GM08714 (cell line): ENCODE data around the gene PHACTR1.

ENCODE experiments used
- H3K4me3 ChIP-seq: fragments of 200-500 bp; sonication (Bioruptor generic); 2 replicates; pipeline ENCODE4 v1.5.1; 2014; ENCODE audit warnings: mild to moderate bottlenecking, low read length, inconsistent platforms
- ZNF274 ChIP-seq: IDR thresholded peaks from 2 replicates; pipeline ENCODE4 v1.6.1; 2012; ENCODE audit warnings: mild to moderate bottlenecking, low read depth, low read length

Gene PHACTR1

GRCh38 chr6:12716298-12716916, at the start of gene PHACTR1:
PHACTR1 (plus strand) TSS chr6:12716767.
- no peak within 1 kb of the TSS for H3K4me3 ChIP-seq
- TF ChIP-seq ZNF274 = no peak

GRCh38 chr6:12666886-12667285, 49.7 kb upstream of the PHACTR1 start:
- no peak for TF ChIP-seq ZNF274
- no peak overlapping the region for H3K4me3 ChIP-seq

- no peak for TF ChIP-seq ZNF274
- no peak overlapping the region for H3K4me3 ChIP-seq
Observed at GRCh38 chr6:12675931-12676330, 40.6 kb upstream of the PHACTR1 start.

GRCh38 chr6:12679341-12679740, 37.2 kb upstream of the PHACTR1 start:
- H3K4me3 ChIP-seq = no peak overlapping the region
- no peak for TF ChIP-seq ZNF274

- no peak for TF ChIP-seq ZNF274
- H3K4me3 ChIP-seq = no peak overlapping the region
Observed at GRCh38 chr6:12693122-12693521, 23.4 kb upstream of the PHACTR1 start.

GRCh38 chr6:12698298-12698697, 18.3 kb upstream of the PHACTR1 start:
- H3K4me3 ChIP-seq = no peak overlapping the region
- no peak for TF ChIP-seq ZNF274

- no peak overlapping the region for H3K4me3 ChIP-seq
- no peak for TF ChIP-seq ZNF274
Observed at GRCh38 chr6:12704946-12705345, 11.6 kb upstream of the PHACTR1 start.

GRCh38 chr6:12709116-12709515, 7.5 kb upstream of the PHACTR1 start:
- no peak overlapping the region for H3K4me3 ChIP-seq
- no peak for TF ChIP-seq ZNF274

- no peak overlapping the region for H3K4me3 ChIP-seq
Observed at GRCh38 chr6:12709556-12710232, 6.9 kb upstream of the PHACTR1 start.

GRCh38 chr6:12710921-12711320, 5.6 kb upstream of the PHACTR1 start:
- no peak overlapping the region for H3K4me3 ChIP-seq
- TF ChIP-seq ZNF274 = no peak

More at GRCh38 chr6:12709556-12710232, 6.9 kb upstream of the PHACTR1 start:
- no peak for TF ChIP-seq ZNF274

GRCh38 chr6:12714022-12714421, 2.5 kb upstream of the PHACTR1 start:
- TF ChIP-seq ZNF274 = no peak
- H3K4me3 ChIP-seq = no peak overlapping the region

- H3K4me3 ChIP-seq = no peak overlapping the region
- no peak for TF ChIP-seq ZNF274
Observed at GRCh38 chr6:12715437-12715836, 1.1 kb upstream of the PHACTR1 start.

GRCh38 chr6:12717356-12717755, 789 bp downstream of the PHACTR1 start:
- H3K4me3 ChIP-seq = no peak overlapping the region
- no peak for TF ChIP-seq ZNF274

- TF ChIP-seq ZNF274 = no peak
- H3K4me3 ChIP-seq = no peak overlapping the region
Observed at GRCh38 chr6:12718015-12718414, 1.4 kb downstream of the PHACTR1 start.

- no peak for TF ChIP-seq ZNF274
- no peak overlapping the region for H3K4me3 ChIP-seq
Observed at GRCh38 chr6:12719017-12719416, 2.5 kb downstream of the PHACTR1 start.
